Measurements from ENCODE around the gene FGFR3. TPM values are rescaled to one million over a fixed set of nuclear protein-coding genes. Genes with fewer than 3 reads are reported as not detected.

FGFR3 gene
- total RNA-seq, 4 donors from 2014 or later = 1.2 to 2.0 (median 1.6) TPM

- 75% methylated on average over 16 of the region's 17 CpGs for WGBS
- Histone ChIP-seq H3K36me3 (no peaks in the 10 kb centered on the region), H3K4me3 (no peak overlapping the region), H3K27ac (replicated peaks in 1 of 4) (no peak overlapping the region), H3K9me3 (no peaks in the 10 kb centered on the region), H3K4me1 (peaks cover 0 to 6% (median 5%) of the 10 kb centered on the region in 4 donors), H3K27me3 (peaks cover 0 to 9% (median 0%) of the 10 kb centered on the region in 4 donors)
- intact Hi-C loops (cut with DNase I) = no loop called here
- TF ChIP-seq POLR2AphosphoS5 (IDR thresholded peaks at IDR 0.05) = no peak
- TF ChIP-seq EP300 (IDR thresholded peaks at IDR 0.05) = no peak
- no peak for TF ChIP-seq POLR2A (IDR thresholded peaks at IDR 0.05; ENCODE audit: low read depth)
- no peak for TF ChIP-seq CTCF (IDR thresholded peaks at IDR 0.05)
- no peak for DNase-seq (ENCODE audit: extremely low spot score)
Measured at GRCh38 chr4:1757836-1758235, 35.3 kb upstream of the FGFR3 start.

GRCh38 chr4:1758306-1759121 lies 34.6 kb upstream of the FGFR3 start:
- Histone ChIP-seq H3K4me1 (peaks cover 3 to 12% (median 9%) of the 10 kb centered on the region in 4 donors), H3K9me3 (no peaks in the 10 kb centered on the region), H3K36me3 (no peaks in the 10 kb centered on the region), H3K27ac (replicated peaks in 1 of 4) (no peak overlapping the region), H3K4me3 (no peak overlapping the region), H3K27me3 (peaks cover 0 to 14% (median 0%) of the 10 kb centered on the region in 4 donors)
- intact Hi-C loops (cut with DNase I) = no loop called here
- TF ChIP-seq CTCF (IDR thresholded peaks at IDR 0.05) = no peak
- no peak for TF ChIP-seq POLR2A (IDR thresholded peaks at IDR 0.05; ENCODE audit: low read depth)
- no peak for TF ChIP-seq EP300 (IDR thresholded peaks at IDR 0.05)
- no peak for TF ChIP-seq POLR2AphosphoS5 (IDR thresholded peaks at IDR 0.05)
- 92% methylated on average over 16 of the region's 27 CpGs for WGBS
- no peak for DNase-seq (ENCODE audit: extremely low spot score)

- H3K36me3 ChIP-seq = no peaks in the 10 kb centered on the region
- intact Hi-C loops (cut with DNase I) = no loop called here
- WGBS = 78% methylated on average over 14 of the region's 19 CpGs
- H3K27ac ChIP-seq (replicated peaks in 1 of 4) = no peak overlapping the region
- TF ChIP-seq CTCF (IDR thresholded peaks at IDR 0.05) (no peak), POLR2AphosphoS5 (IDR thresholded peaks at IDR 0.05) (no peak), EP300 (IDR thresholded peaks at IDR 0.05) (no peak), POLR2A (IDR thresholded peaks at IDR 0.05; ENCODE audit: low read depth) (no peak)
- H3K4me3 ChIP-seq = no peak overlapping the region
- no peak for DNase-seq (ENCODE audit: extremely low spot score)
- peaks cover 0 to 20% (median 0%) of the 10 kb centered on the region in 4 donors for H3K27me3 ChIP-seq
- H3K4me1 ChIP-seq = peaks cover 7 to 20% (median 16%) of the 10 kb centered on the region in 4 donors
- no peaks in the 10 kb centered on the region for H3K9me3 ChIP-seq
Measured at GRCh38 chr4:1759170-1759817, 33.8 kb upstream of the FGFR3 start.

- no peak for TF ChIP-seq POLR2AphosphoS5 (IDR thresholded peaks at IDR 0.05)
- TF ChIP-seq EP300 (IDR thresholded peaks at IDR 0.05) = no peak
- TF ChIP-seq POLR2A (IDR thresholded peaks at IDR 0.05; ENCODE audit: low read depth) = no peak
- TF ChIP-seq CTCF (IDR thresholded peaks at IDR 0.05) = no peak
- DNase-seq (ENCODE audit: extremely low spot score) = no peak
- intact Hi-C loops (cut with DNase I) = no loop called here
- Histone ChIP-seq H3K4me3 (no peak overlapping the region), H3K27me3 (peaks cover 0 to 25% (median 0%) of the 10 kb centered on the region in 4 donors), H3K4me1 (peaks cover 7 to 20% (median 16%) of the 10 kb centered on the region in 4 donors), H3K9me3 (no peaks in the 10 kb centered on the region), H3K27ac (replicated peaks in 1 of 4) (no peak overlapping the region), H3K36me3 (no peaks in the 10 kb centered on the region)
- WGBS = 69% methylated on average over 9 of the region's 13 CpGs
Measured at GRCh38 chr4:1759818-1760223, 33.3 kb upstream of the FGFR3 start.

Measured in esophagus muscularis mucosa (tissue), 4 donors.